HEK293 (cell line): ENCODE results near the gene PPP5C.

Experiments used
- CTCF ChIA-PET: fragments of 350-600 bp; formaldehyde crosslinking; extraction: SDS; loops from one replicate; lab custom pipeline; 2021; ENCODE audit warnings: antibody characterized with exemption; lab: Yijun Ruan, JAX
- POLR2A ChIA-PET: fragments of 300-600 bp; formaldehyde crosslinking; extraction: SDS; loops from one replicate; lab custom pipeline; 2020; ENCODE audit warnings: antibody characterized with exemption, inconsistent platforms; lab: Yijun Ruan, JAX
- H3K27ac ChIP-seq: fragments of 200-500 bp; sonication (Bioruptor generic); 2 replicates; pipeline ENCODE4 v1.5.1; 2014; ENCODE audit warnings: low read depth, low read length, control low read depth, inconsistent platforms; ENCODE audit errors: extremely low read depth
- H3K36me3 ChIP-seq, 2 experiments: fragments of 200-500 bp in 1 of 2; sonication (Bioruptor generic) in 1 of 2; 1 replicate in 1 of 2; 2 replicates in 1 of 2; pipeline ENCODE4 v1.5.1; 2014 to 2017; ENCODE audit warnings: inconsistent platforms in 2 of 2, low read length in 2 of 2; ENCODE audit not compliant: control insufficient read depth in 2 of 2, insufficient read depth in 1 of 2
- H3K4me1 ChIP-seq: fragments of 200-500 bp; sonication (Bioruptor generic); 2 replicates; pipeline ENCODE4 v1.5.1; 2014; ENCODE audit warnings: mild to moderate bottlenecking, low read length, inconsistent platforms; ENCODE audit not compliant: control insufficient read depth, insufficient read depth
- H3K4me3 ChIP-seq: 2 replicates; pipeline ENCODE4 v1.5.1; 2011; ENCODE audit warnings: low read depth, mild to moderate bottlenecking, control low read depth, low read length, moderate library complexity
- H3K9me3 ChIP-seq: fragments of 200-500 bp; sonication (Bioruptor generic); 2 replicates; pipeline ENCODE4 v1.5.1; 2014; ENCODE audit warnings: low read depth, low read length, inconsistent platforms; ENCODE audit not compliant: control insufficient read depth, insufficient read depth
- GLI2 ChIP-seq: fragments of 450-650 bp; formaldehyde crosslinking; IDR thresholded peaks from 2 replicates; pipeline ENCODE4; 2017; ENCODE audit warnings: missing biosample characterization, missing genetic modification characterization, low read depth, borderline replicate concordance
- KLF1 ChIP-seq: fragments of 450-650 bp; formaldehyde crosslinking; IDR thresholded peaks from 2 replicates; pipeline ENCODE4 v1.5.1; 2016; ENCODE audit warnings: missing biosample characterization, missing genetic modification characterization
- KLF8 ChIP-seq: fragments of 450-650 bp; formaldehyde crosslinking; IDR thresholded peaks from 2 replicates; pipeline ENCODE4 v1.5.1; 2016; ENCODE audit warnings: missing biosample characterization, missing genetic modification characterization
- MYNN ChIP-seq: fragments of 450-650 bp; formaldehyde crosslinking; IDR thresholded peaks from 2 replicates; pipeline ENCODE4 v1.5.1; 2016; ENCODE audit warnings: missing biosample characterization, missing genetic modification characterization, borderline replicate concordance
- TCF7L2 ChIP-seq: IDR thresholded peaks from 2 replicates; pipeline ENCODE4 v1.6.1; 2011; ENCODE audit warnings: low read depth, mild to moderate bottlenecking, inconsistent platforms, low read length, moderate library complexity, borderline replicate concordance
- YY2 ChIP-seq: fragments of 450-650 bp; formaldehyde crosslinking; IDR thresholded peaks from 2 replicates; pipeline ENCODE4 v1.5.1; 2016; ENCODE audit warnings: missing biosample characterization, missing genetic modification characterization
- ZBTB48 ChIP-seq: fragments of 450-650 bp; formaldehyde crosslinking; IDR thresholded peaks from 2 replicates; pipeline ENCODE4 v1.5.1; 2016; ENCODE audit warnings: missing biosample characterization, missing genetic modification characterization
- ZNF132 ChIP-seq: fragments of 450-650 bp; formaldehyde crosslinking; IDR thresholded peaks from 2 replicates; pipeline ENCODE4 v1.5.1; 2017; ENCODE audit warnings: missing biosample characterization, missing genetic modification characterization, borderline replicate concordance
- ZNF19 ChIP-seq: fragments of 450-650 bp; formaldehyde crosslinking; IDR thresholded peaks from 2 replicates; pipeline ENCODE4; 2016; ENCODE audit warnings: missing biosample characterization, missing genetic modification characterization, low read depth
- ZNF266 ChIP-seq: fragments of 450-650 bp; formaldehyde crosslinking; IDR thresholded peaks from 2 replicates; pipeline ENCODE4 v1.5.1; 2016; ENCODE audit warnings: missing biosample characterization, missing genetic modification characterization, low read depth
- ZNF302 ChIP-seq: fragments of 450-650 bp; formaldehyde crosslinking; IDR thresholded peaks from 2 replicates; pipeline ENCODE4 v1.5.1; 2016; ENCODE audit warnings: missing biosample characterization, missing genetic modification characterization, low read depth
- ZNF394 ChIP-seq: fragments of 450-650 bp; formaldehyde crosslinking; IDR thresholded peaks from 2 replicates; pipeline ENCODE4 v1.5.1; 2016; ENCODE audit warnings: missing biosample characterization, missing genetic modification characterization, mild to moderate bottlenecking, moderate library complexity, borderline replicate concordance
- ZNF488 ChIP-seq: fragments of 450-650 bp; formaldehyde crosslinking; IDR thresholded peaks from 2 replicates; pipeline ENCODE4 v1.5.1; 2016; ENCODE audit warnings: missing biosample characterization, missing genetic modification characterization
- ZNF544 ChIP-seq: fragments of 450-650 bp; formaldehyde crosslinking; IDR thresholded peaks from 2 replicates; pipeline ENCODE4 v1.5.0; 2017; ENCODE audit warnings: missing biosample characterization, missing genetic modification characterization
- ZNF548 ChIP-seq: fragments of 450-650 bp; formaldehyde crosslinking; IDR thresholded peaks from 2 replicates; pipeline ENCODE4 v1.5.1; 2016; ENCODE audit warnings: missing biosample characterization, missing genetic modification characterization
- ZNF580 ChIP-seq: fragments of 450-650 bp; formaldehyde crosslinking; IDR thresholded peaks from 2 replicates; pipeline ENCODE4 v1.5.1; 2016; ENCODE audit warnings: missing biosample characterization, missing genetic modification characterization
- ZNF626 ChIP-seq: fragments of 450-650 bp; sonication (Bioruptor Pico); formaldehyde crosslinking; IDR thresholded peaks from 2 replicates; pipeline ENCODE4 v1.5.1; 2018; ENCODE audit warnings: missing biosample characterization, missing genetic modification characterization, inconsistent platforms
- ZNF654 ChIP-seq: fragments of 450-650 bp; formaldehyde crosslinking; IDR thresholded peaks from 2 replicates; pipeline ENCODE4 v1.5.1; 2016; ENCODE audit warnings: low read depth, missing biosample characterization, missing genetic modification characterization
- ZNF660 ChIP-seq: fragments of 450-650 bp; IDR thresholded peaks from 2 replicates; pipeline ENCODE4 v1.5.1; 2018; ENCODE audit warnings: missing biosample characterization, mild to moderate bottlenecking, missing genetic modification characterization
- ZNF664 ChIP-seq: fragments of 450-650 bp; formaldehyde crosslinking; IDR thresholded peaks from 2 replicates; pipeline ENCODE4 v1.5.1; 2016; ENCODE audit warnings: missing biosample characterization, missing genetic modification characterization
- ZNF768 ChIP-seq: fragments of 450-650 bp; formaldehyde crosslinking; IDR thresholded peaks from 2 replicates; pipeline ENCODE4 v1.5.1; 2018; ENCODE audit warnings: missing biosample characterization, mild to moderate bottlenecking, missing genetic modification characterization
- ZSCAN30 ChIP-seq: fragments of 450-650 bp; IDR thresholded peaks from 2 replicates; pipeline ENCODE4 v1.5.1; 2018; ENCODE audit warnings: missing biosample characterization, mild to moderate bottlenecking, missing genetic modification characterization, moderate library complexity
- TF ChIP-seq, protein P1 (sequence below): fragments of 450-650 bp; formaldehyde crosslinking; IDR thresholded peaks from 2 replicates; pipeline ENCODE4 v1.5.1; 2016; ENCODE audit warnings: missing biosample characterization, missing genetic modification characterization
- TF ChIP-seq, protein P2 (sequence below): fragments of 450-650 bp; formaldehyde crosslinking; IDR thresholded peaks from 2 replicates; pipeline ENCODE4 v1.5.1; 2016; ENCODE audit warnings: missing biosample characterization, missing genetic modification characterization
- TF ChIP-seq, protein P3 (sequence below): fragments of 450-650 bp; formaldehyde crosslinking; IDR thresholded peaks from 2 replicates; pipeline ENCODE4 v1.5.1; 2017; ENCODE audit warnings: missing biosample characterization, missing genetic modification characterization
- TF ChIP-seq, protein P4 (sequence below): fragments of 450-650 bp; formaldehyde crosslinking; IDR thresholded peaks from 2 replicates; pipeline ENCODE4 v1.5.1; 2016; ENCODE audit warnings: missing biosample characterization, missing genetic modification characterization, borderline replicate concordance

Gene PPP5C

DNA sequence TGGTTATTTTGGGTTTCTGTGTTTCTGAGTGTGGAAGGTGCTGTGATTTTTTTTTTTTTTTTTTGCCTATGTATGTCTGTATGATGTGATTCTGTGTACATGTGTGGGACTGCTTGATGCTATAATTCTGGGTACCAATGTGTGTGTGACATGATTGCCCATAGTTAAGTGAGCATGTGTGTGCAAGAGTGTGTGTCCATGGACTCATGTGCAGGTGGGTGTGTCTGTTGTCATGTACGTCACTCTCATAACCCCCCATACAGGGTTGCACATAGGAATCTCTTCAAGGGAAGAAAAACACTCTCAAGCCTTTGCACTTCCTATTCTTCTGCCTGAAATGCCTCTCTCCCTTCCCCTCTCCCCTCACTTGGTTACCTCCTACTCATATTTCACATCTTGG is 2.5 kb upstream of the PPP5C start:
- POLR2A ChIA-PET: no interaction called here
- Histone ChIP-seq H3K4me3 (no peak overlapping the region), H3K9me3 (no peaks in the 10 kb centered on the region), H3K36me3 (peaks cover 5 to 10% of the 10 kb centered on the region in 2 experiments; a peak in 2 of 3 replicates)
- TF ChIP-seq, protein P1, sequence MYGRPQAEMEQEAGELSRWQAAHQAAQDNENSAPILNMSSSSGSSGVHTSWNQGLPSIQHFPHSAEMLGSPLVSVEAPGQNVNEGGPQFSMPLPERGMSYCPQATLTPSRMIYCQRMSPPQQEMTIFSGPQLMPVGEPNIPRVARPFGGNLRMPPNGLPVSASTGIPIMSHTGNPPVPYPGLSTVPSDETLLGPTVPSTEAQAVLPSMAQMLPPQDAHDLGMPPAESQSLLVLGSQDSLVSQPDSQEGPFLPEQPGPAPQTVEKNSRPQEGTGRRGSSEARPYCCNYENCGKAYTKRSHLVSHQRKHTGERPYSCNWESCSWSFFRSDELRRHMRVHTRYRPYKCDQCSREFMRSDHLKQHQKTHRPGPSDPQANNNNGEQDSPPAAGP (tag by site-specific recombination): no peak
- TF ChIP-seq ZNF19 (tag by site-specific recombination): no peak
- no peak for TF ChIP-seq ZNF660 (tag by site-specific recombination)
- no peak for TF ChIP-seq ZNF266 (tag by site-specific recombination)
- TF ChIP-seq ZNF654 (tag by site-specific recombination): no peak
- TF ChIP-seq ZNF544 (tag by site-specific recombination): no peak
- TF ChIP-seq, protein P2, sequence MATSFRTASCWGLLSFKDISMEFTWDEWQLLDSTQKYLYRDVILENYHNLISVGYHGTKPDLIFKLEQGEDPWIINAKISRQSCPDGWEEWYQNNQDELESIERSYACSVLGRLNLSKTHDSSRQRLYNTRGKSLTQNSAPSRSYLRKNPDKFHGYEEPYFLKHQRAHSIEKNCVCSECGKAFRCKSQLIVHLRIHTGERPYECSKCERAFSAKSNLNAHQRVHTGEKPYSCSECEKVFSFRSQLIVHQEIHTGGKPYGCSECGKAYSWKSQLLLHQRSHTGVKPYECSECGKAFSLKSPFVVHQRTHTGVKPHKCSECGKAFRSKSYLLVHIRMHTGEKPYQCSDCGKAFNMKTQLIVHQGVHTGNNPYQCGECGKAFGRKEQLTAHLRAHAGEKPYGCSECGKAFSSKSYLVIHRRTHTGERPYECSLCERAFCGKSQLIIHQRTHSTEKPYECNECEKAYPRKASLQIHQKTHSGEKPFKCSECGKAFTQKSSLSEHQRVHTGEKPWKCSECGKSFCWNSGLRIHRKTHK: no peak
- TF ChIP-seq, protein P3, sequence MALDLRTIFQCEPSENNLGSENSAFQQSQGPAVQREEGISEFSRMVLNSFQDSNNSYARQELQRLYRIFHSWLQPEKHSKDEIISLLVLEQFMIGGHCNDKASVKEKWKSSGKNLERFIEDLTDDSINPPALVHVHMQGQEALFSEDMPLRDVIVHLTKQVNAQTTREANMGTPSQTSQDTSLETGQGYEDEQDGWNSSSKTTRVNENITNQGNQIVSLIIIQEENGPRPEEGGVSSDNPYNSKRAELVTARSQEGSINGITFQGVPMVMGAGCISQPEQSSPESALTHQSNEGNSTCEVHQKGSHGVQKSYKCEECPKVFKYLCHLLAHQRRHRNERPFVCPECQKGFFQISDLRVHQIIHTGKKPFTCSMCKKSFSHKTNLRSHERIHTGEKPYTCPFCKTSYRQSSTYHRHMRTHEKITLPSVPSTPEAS (tag by site-specific recombination): no peak
- no peak for TF ChIP-seq ZNF626 (tag by site-specific recombination)
- TF ChIP-seq TCF7L2: no peak
- TF ChIP-seq YY2: no peak
- no peak for TF ChIP-seq GLI2 (tag by site-specific recombination)
- TF ChIP-seq ZNF302: no peak
- no peak for TF ChIP-seq ZNF580 (tag by site-specific recombination)
- TF ChIP-seq ZSCAN30 (tag by site-specific recombination): no peak
- no peak for TF ChIP-seq ZNF548 (tag by site-specific recombination)
- TF ChIP-seq ZNF394: no peak
- TF ChIP-seq, all 188 proteins: peak for 0
- CTCF ChIA-PET: interaction anchor here (0.7 to 0.9 kb wide), 4 partner anchors 19 to 241 kb away, joined by 3 to 5 read pairs (median 4); no protein-coding TSS in a partner anchor
- Histone ChIP-seq H3K4me1 (peaks cover 7% of the 10 kb centered on the region; the same call in 1 of the 2 replicates), H3K27ac (no peak overlapping the region)

- ChIA-PET POLR2A (no interaction called here), CTCF (interaction anchor here (0.7 to 1.7 kb wide), 7 partner anchors 20 to 242 kb away, joined by 3 to 8 read pairs (median 4); no protein-coding TSS in a partner anchor)
- no peak overlapping the region for H3K4me3 ChIP-seq
- TF ChIP-seq ZNF664: no peak
- TF ChIP-seq ZBTB48 (tag by site-specific recombination): no peak
- no peak for TF ChIP-seq ZNF488
- TF ChIP-seq KLF8 (tag by site-specific recombination): no peak
- no peak for TF ChIP-seq ZNF768
- no peak for TF ChIP-seq KLF1 (tag by site-specific recombination)
- TF ChIP-seq ZNF132 (tag by site-specific recombination): no peak
- TF ChIP-seq, protein P4, sequence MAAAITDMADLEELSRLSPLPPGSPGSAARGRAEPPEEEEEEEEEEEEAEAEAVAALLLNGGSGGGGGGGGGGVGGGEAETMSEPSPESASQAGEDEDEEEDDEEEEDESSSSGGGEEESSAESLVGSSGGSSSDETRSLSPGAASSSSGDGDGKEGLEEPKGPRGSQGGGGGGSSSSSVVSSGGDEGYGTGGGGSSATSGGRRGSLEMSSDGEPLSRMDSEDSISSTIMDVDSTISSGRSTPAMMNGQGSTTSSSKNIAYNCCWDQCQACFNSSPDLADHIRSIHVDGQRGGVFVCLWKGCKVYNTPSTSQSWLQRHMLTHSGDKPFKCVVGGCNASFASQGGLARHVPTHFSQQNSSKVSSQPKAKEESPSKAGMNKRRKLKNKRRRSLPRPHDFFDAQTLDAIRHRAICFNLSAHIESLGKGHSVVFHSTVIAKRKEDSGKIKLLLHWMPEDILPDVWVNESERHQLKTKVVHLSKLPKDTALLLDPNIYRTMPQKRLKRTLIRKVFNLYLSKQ (tag by site-specific recombination): no peak
- TF ChIP-seq MYNN: no peak
- H3K36me3 ChIP-seq: peaks cover 5 to 14% of the 10 kb centered on the region in 2 experiments; a peak in 2 of 3 replicates
- no peaks in the 10 kb centered on the region for H3K9me3 ChIP-seq
- H3K27ac ChIP-seq: no peak overlapping the region
- peaks cover 12% of the 10 kb centered on the region for H3K4me1 ChIP-seq
Measured at GRCh38 chr19:46345157-46345556, 1.7 kb upstream of the PPP5C start.
